OCI-LY3 (cell line): ENCODE results near the gene ARHGAP25.

Experiments used
- H2AFZ ChIP-seq: fragments of 200-600, 300-600 bp; shearing (Covaris generic); 2 replicates; pipeline ENCODE4 v1.6.0; 2014; ENCODE audit warnings: antibody characterized with exemption, low read depth, low read length
- H3K27ac ChIP-seq: fragments of 200-600, 300-600 bp; sonication (generic); 2 replicates; pipeline ENCODE4 v1.5.1; 2014; ENCODE audit warnings: mild to moderate bottlenecking, low read length, moderate library complexity, mixed read lengths
- H3K27me3 ChIP-seq: fragments of 200-600, 300-600 bp; sonication (generic); 2 replicates; pipeline ENCODE4 v1.6.1; 2014; ENCODE audit warnings: low read depth, low read length, mixed read lengths
- H3K36me3 ChIP-seq: fragments of 200-600, 300-600 bp; sonication (generic); replicated peaks from 2 replicates; pipeline ENCODE3; 2014; ENCODE audit warnings: low read depth, low read length, mixed read lengths
- H3K4me1 ChIP-seq: fragments of 300-600, 200-600 bp; sonication (generic); 2 replicates; pipeline ENCODE4 v1.6.1; 2014; ENCODE audit warnings: low read length, mixed read lengths
- H3K4me2 ChIP-seq: fragments of 200-600, 300-600 bp; sonication (generic); 2 replicates; pipeline ENCODE4 v1.6.1; 2014; ENCODE audit warnings: low read length, mixed read lengths
- H3K4me3 ChIP-seq: fragments of 300-600, 200-600 bp; sonication (generic); 2 replicates; pipeline ENCODE4 v1.5.1; 2014; ENCODE audit warnings: antibody characterized with exemption, mild to moderate bottlenecking, low read length, moderate library complexity
- H3K79me2 ChIP-seq: fragments of 300-600, 200-600 bp; shearing (Covaris generic); 2 replicates; pipeline ENCODE4 v1.6.1; 2014; ENCODE audit warnings: mild to moderate bottlenecking, low read length, mixed read lengths
- H3K9ac ChIP-seq: fragments of 300-600, 200-600 bp; shearing (Covaris generic); 2 replicates; pipeline ENCODE4 v1.6.0; 2014; ENCODE audit warnings: mild to moderate bottlenecking, low read length, moderate library complexity
- H3K9me3 ChIP-seq: fragments of 200-600, 300-600 bp; shearing (Covaris generic); 2 replicates; pipeline ENCODE4 v1.6.1; 2014; ENCODE audit warnings: low read length, mixed read lengths; ENCODE audit not compliant: insufficient read depth
- H4K20me1 ChIP-seq: fragments of 200-600, 300-600 bp; sonication (generic); 2 replicates; pipeline ENCODE4 v1.6.1; 2016; ENCODE audit warnings: low read length, mixed read lengths; ENCODE audit not compliant: insufficient read depth
- EZH2phosphoT487 ChIP-seq: fragments of 200-600 bp; shearing (Covaris generic); IDR thresholded peaks from 2 replicates; pipeline ENCODE4 v1.6.1; 2018; ENCODE audit warnings: antibody characterized with exemption, mixed run types, low read depth
- TF ChIP-seq, protein P1 (sequence below): fragments of 200-600, 300-600 bp; sonication (generic); IDR thresholded peaks from 2 replicates; pipeline ENCODE4 v1.5.1; 2014; ENCODE audit warnings: antibody characterized with exemption, low read length, low read depth

ARHGAP25 gene

DNA sequence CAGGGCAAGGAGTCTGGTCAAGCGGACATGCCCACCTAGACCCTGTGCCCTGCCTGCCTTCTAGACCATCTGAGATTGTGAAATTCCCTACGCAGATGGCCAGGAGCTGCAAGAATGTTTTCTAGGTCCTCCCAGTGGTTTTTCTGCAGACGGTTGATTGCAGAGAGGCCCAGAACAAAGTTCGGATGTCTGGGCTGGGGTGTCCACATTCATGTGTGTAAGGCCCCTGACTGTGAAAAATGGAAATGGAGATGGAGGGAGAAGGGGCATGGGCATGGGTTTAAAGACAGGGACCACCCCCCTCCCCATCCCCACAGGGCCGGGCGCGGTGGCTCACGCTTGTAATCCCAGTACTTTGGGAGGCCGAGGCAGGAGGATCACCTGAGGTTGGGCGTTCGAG lies 11.8 kb downstream of the ARHGAP25 start:
- peaks cover 100% of the 10 kb centered on the region for H3K79me2 ChIP-seq
- H3K36me3 ChIP-seq: peaks cover 38% of the 10 kb centered on the region
- no peak overlapping the region for H3K27ac ChIP-seq
- H4K20me1 ChIP-seq: peaks cover 88% of the 10 kb centered on the region
- H3K4me1 ChIP-seq: peaks cover 91% of the 10 kb centered on the region
- no peak overlapping the region for H3K4me2 ChIP-seq
- H3K9me3 ChIP-seq: no peaks in the 10 kb centered on the region
- H3K4me3 ChIP-seq: no peak overlapping the region
- no peak for TF ChIP-seq EZH2phosphoT487
- no peak overlapping the region for H3K9ac ChIP-seq
- H3K27me3 ChIP-seq: no peaks in the 10 kb centered on the region
- H2AFZ ChIP-seq: no peak overlapping the region

DNA sequence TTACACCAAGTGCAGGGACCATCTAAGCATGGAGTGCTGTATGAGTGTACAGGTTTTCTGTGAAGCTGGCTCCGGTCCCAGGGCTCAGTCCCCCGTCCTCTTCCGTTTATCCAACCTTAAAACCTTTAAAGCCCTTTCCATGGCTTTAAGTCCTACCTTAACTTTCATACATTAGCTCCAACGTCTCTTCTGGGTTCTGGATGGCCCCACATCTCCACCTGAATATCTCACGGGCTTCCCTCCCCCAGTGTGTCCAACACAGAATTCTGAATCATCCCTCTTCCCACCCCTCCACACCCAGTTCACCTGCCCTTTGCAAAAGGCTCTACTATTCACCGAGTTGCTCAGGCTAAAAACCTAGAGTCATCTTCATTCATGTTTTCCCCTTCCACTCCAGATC lies 12.8 kb downstream of the ARHGAP25 start:
- Histone ChIP-seq H3K9me3 (no peaks in the 10 kb centered on the region), H3K36me3 (peaks cover 41% of the 10 kb centered on the region), H3K27ac (peak overlapping the region; percentile 11), H3K79me2 (peaks cover 100% of the 10 kb centered on the region), H2AFZ (no peak overlapping the region), H3K4me3 (no peak overlapping the region), H3K27me3 (no peaks in the 10 kb centered on the region), H4K20me1 (peaks cover 82% of the 10 kb centered on the region), H3K4me1 (peaks cover 92% of the 10 kb centered on the region), H3K4me2 (peak overlapping the region; percentile 37), H3K9ac (no peak overlapping the region; the same call in 1 of the 2 replicates)
- TF ChIP-seq, protein P1, sequence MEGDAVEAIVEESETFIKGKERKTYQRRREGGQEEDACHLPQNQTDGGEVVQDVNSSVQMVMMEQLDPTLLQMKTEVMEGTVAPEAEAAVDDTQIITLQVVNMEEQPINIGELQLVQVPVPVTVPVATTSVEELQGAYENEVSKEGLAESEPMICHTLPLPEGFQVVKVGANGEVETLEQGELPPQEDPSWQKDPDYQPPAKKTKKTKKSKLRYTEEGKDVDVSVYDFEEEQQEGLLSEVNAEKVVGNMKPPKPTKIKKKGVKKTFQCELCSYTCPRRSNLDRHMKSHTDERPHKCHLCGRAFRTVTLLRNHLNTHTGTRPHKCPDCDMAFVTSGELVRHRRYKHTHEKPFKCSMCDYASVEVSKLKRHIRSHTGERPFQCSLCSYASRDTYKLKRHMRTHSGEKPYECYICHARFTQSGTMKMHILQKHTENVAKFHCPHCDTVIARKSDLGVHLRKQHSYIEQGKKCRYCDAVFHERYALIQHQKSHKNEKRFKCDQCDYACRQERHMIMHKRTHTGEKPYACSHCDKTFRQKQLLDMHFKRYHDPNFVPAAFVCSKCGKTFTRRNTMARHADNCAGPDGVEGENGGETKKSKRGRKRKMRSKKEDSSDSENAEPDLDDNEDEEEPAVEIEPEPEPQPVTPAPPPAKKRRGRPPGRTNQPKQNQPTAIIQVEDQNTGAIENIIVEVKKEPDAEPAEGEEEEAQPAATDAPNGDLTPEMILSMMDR: no peak
- no peak for TF ChIP-seq EZH2phosphoT487

GRCh38 chr2:68747900-68748299 lies 13.3 kb downstream of the ARHGAP25 start:
- Histone ChIP-seq H3K36me3 (peaks cover 43% of the 10 kb centered on the region), H2AFZ (no peak overlapping the region), H3K79me2 (peaks cover 100% of the 10 kb centered on the region), H3K27me3 (no peaks in the 10 kb centered on the region), H3K9me3 (no peaks in the 10 kb centered on the region), H3K9ac (peak overlapping the region; percentile 5; the same call in 1 of the 2 replicates), H4K20me1 (peaks cover 77% of the 10 kb centered on the region), H3K4me3 (no peak overlapping the region), H3K4me2 (peak overlapping the region; percentile 37), H3K4me1 (peaks cover 91% of the 10 kb centered on the region), H3K27ac (peak overlapping the region; percentile 48)
- TF ChIP-seq, protein P1: no peak
- no peak for TF ChIP-seq EZH2phosphoT487

- peak overlapping the region; percentile 37; the same call in 1 of the 2 replicates for H3K4me2 ChIP-seq
- no peak for TF ChIP-seq EZH2phosphoT487
- TF ChIP-seq, protein P1: no peak
- H3K27ac ChIP-seq: peak overlapping the region; percentile 48
- no peaks in the 10 kb centered on the region for H3K9me3 ChIP-seq
- H3K4me1 ChIP-seq: peaks cover 91% of the 10 kb centered on the region
- no peak overlapping the region for H3K4me3 ChIP-seq
- peaks cover 100% of the 10 kb centered on the region for H3K79me2 ChIP-seq
- peaks cover 70% of the 10 kb centered on the region for H4K20me1 ChIP-seq
- peak overlapping the region; percentile 46 for H3K9ac ChIP-seq
- H3K36me3 ChIP-seq: peaks cover 45% of the 10 kb centered on the region
- H2AFZ ChIP-seq: no peak overlapping the region
- H3K27me3 ChIP-seq: no peaks in the 10 kb centered on the region
Measured at GRCh38 chr2:68748568-68748967, 14.0 kb downstream of the ARHGAP25 start.
